GM18873 (cell line): ENCODE results near the gene KLHL5.
A peak's percentile ranks its signal among the peaks of the same experiment; 100 is the strongest.
"Not testable (repeated sequence)": the region's sequence is repeated elsewhere in the genome, so short reads cannot be mapped to it uniquely, and the experiment has no call there.

Experiments
- ATAC-seq: cut with Tn5 transposase; IDR thresholded peaks from one replicate; pipeline ENCODE4 v1.9.1; 2021; ENCODE audit warnings: mild to moderate bottlenecking, moderate library complexity, moderate number of reproducible peaks; ENCODE audit not compliant: unreplicated experiment, low FRiP score

The KLHL5 gene, protein sequence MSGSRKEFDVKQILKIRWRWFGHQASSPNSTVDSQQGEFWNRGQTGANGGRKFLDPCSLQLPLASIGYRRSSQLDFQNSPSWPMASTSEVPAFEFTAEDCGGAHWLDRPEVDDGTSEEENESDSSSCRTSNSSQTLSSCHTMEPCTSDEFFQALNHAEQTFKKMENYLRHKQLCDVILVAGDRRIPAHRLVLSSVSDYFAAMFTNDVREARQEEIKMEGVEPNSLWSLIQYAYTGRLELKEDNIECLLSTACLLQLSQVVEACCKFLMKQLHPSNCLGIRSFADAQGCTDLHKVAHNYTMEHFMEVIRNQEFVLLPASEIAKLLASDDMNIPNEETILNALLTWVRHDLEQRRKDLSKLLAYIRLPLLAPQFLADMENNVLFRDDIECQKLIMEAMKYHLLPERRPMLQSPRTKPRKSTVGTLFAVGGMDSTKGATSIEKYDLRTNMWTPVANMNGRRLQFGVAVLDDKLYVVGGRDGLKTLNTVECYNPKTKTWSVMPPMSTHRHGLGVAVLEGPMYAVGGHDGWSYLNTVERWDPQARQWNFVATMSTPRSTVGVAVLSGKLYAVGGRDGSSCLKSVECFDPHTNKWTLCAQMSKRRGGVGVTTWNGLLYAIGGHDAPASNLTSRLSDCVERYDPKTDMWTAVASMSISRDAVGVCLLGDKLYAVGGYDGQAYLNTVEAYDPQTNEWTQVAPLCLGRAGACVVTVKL

DNA sequence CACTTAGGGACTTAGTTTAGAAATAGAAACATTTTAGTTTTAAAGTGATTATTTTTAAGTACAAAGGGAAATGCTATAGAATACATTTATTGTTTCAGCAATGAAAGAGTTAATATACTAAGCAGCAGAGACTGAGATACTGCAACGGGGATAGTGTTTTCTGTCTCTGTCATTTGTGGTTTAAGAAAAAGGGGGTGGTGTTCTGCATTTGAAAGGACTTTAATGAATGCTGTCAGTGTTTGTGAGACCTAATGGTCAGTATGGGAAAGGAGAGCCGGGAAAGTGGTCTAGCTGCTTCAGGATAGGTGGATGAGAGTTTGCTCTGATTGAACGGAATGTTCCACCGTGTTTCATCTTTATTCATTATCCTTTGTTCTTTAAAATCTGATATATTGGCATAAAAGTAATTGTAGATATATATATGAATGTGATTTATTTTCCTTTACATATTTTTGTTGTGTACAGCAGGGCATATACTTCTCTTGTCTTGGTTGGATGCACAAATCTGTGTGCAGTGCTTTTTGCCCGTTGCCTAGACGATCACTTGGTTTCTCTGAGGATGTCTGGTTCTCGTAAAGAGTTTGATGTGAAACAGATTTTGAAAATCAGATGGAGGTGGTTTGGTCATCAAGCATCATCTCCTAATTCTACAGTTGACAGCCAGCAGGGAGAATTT, at the start of gene KLHL5:
KLHL5 (plus strand) TSS at position 139 of the 676 bp plus-strand sequence; CDS start at position 560, 421 bp downstream.
- ATAC-seq: no peak

DNA sequence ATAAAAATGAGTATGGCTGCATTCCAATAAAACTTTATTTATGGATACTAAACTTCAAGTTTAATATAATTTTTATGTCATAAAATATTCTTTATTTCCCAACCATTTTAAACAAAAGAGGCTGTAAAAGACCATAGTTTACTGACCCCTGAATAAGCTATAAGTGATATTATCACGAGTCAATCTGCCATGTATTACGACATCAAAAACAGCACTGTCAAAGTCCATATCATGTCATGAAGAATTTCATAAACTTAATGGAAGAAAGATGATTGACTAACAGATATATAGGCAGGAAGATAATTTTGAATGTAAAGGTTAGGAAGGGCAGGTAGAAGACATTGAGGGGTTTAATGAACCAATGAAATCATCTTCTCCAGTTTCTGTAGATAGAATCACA, 48.0 kb upstream of the KLHL5 start:
- ATAC-seq: no peak

DNA sequence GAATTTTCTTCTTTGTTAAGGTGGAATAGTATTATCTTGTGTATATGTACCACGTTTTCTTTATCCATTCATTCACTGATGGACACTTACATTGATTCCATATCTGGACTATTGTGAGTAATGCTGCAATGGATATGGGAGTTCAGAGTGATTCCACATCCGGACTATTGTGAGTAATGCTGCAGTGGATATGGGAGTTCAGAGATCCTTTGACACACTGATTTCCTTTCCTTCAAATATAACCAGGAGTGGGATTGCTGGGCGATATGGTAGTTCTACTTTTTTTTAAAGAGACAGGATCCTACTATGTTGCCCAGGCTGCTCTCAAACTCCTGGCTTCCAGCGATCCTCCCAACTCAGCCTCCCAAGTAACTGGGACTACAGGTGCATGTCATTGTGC, 41.9 kb upstream of the KLHL5 start:
- no peak for ATAC-seq

DNA sequence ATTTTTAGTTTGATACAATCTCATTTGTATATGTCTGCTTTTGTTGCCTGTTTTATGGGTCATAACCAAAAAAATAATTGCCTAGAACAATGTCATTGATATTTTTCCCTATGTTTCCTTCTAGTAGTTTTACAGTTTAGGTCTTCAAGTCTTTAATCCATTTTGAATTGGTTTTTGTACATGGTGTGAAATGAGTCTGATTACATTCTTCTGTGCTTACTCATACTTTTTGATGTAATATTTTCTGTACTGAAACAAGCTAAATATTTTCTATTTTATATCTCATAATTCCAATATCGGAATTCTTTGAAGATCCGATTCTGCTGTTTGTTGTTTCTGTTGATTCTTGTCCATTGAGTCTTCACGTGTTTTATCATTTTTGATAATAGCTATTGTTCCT, 40.4 kb upstream of the KLHL5 start:
- ATAC-seq: no peak

DNA sequence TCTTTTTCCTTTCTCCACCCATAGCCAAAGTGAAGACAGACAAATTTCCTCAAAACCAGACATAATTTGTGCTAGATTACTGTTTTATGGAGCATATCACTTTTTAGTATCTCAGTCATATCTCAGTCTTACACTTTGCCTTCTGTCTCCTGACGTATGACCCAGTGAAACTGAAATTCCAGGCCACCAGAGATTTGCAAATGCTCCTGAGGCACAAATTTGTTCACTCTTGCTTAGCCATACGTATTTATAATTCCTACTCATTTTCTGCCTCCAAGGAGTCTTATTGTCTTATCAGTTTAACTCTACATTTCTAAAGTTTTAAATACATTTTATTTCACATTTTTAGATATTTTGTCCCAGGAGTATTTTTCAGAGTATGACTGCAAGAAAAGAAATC, 39.8 kb upstream of the KLHL5 start:
- no peak for ATAC-seq

DNA sequence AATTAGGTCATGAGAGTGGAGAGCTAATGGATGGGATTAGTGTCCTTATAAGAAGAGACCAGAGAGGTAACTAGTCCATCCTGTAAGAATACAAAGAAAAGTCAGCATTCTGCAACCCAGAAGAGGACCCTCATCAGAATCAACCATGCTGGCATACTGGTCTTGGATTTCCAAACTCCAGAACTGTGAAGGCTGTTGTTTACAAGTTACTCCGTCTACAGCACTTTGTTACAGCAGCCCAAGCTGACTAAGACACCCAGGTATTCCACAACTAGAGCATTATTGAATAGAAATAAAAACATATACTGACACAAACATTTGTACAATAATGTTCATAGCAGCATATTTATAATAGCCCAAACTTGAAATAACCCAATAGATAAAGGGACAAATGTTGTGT, 39.0 kb upstream of the KLHL5 start:
- ATAC-seq: no peak

DNA sequence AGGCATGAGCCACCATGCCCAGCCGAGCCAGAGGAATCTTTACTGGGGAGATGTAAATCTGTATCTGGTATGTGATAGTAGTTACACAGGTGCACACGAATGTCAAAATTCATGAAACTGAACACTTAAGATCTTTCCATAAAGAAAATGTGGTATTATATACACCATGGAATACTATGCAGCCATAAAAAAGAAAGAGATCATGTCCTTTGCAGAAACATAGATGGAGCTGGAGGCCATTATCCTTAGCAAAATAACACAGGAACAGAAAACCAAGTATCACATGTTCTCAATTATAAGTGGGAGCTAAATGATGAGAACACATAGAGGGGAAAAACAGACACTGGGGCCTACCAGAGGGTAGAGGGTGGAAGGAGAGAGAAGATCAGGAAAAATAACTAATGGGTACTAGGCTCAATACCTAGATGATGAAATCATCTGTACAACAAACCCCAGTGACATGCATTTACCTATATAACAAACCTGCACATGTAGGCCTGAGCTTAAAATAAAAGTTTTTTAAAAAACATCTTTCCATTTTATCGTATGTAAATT, 37.6 kb upstream of the KLHL5 start:
- no peak for ATAC-seq

DNA sequence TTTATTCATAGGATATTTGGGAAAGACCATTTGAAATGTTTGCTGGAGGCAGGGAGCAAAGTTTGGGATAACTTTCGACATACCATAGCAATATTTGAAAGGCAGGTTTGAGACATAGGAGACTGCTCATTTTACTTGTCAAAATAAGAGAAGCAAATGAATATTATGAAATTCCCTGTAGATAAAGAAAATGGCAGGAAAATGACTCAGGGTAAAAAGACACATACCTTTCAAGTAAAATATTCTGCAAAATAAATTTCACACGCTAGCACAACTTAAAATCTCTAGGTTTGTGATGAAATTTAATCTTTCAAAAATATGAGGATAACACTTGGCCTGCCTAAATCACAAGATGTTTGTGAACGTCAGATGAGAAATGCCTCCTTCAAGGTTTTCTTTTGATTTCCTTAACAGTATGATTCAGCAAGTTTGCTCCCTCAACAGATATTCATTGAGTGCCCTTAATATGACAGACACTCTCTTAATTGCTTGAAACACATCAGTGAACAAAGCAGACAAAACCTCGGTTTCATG, 36.4 kb upstream of the KLHL5 start:
- no peak for ATAC-seq

DNA sequence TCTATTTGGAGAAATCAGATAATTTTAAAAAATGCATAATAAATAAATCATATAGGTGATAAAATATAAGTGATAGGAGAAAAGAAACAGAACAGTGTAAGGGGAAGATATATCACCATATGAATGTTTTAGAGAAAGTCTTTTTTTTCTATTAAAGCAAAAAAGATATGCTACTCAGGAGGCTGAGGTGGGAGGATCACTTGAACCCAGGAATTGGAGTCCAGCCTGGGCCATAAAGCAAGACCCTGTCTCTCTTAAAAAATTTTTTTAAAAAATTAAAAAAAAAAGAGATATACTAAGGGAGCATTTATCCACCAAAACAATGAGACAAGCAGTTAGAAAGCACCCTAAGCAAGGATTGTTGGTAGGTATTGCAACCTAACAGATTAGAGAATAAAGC, 35.9 kb upstream of the KLHL5 start:
- ATAC-seq: no peak

DNA sequence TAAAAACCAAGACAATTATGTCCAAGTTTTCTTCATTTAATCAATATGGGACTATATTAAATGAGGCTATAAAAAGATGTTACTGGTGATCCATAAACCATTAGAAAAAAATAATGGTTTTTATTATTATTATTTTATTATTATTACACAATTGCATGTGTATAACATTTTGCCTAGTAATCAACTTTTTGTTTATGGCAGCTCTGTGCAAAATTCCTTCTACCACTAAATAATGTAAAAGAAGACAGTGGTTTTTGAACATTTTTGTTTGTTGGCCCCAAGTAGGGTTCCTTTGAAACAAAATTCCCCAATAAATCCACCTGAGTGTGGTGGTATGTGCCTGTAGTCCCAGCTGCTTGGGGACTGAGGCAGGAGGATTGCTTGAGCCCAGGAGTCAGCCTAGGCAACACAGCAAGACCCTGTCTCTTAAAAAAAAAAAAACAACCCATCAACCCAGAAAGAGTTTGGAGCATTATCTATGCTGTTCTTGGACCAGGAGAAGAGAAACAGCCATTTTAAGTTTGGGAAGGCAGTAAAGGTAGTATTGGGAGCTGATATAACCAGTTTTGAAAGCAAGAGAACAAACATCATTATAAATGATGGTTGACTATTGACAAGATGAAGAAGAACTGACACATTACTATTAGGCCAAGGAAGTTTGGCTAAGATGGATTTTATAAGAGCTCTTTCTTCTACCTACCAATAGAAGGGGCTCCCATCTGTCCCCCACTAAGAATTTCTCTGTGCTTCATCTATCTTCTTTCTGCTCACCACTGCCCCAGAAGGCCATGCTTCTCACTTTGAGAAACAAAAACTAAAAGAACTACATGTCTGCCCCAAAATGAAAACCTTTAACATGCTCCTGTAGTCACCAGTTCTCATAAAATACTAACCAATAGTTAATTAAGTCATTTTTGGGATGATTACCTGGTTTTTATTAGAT, 32.0 kb upstream of the KLHL5 start:
- ATAC-seq: no peak

DNA sequence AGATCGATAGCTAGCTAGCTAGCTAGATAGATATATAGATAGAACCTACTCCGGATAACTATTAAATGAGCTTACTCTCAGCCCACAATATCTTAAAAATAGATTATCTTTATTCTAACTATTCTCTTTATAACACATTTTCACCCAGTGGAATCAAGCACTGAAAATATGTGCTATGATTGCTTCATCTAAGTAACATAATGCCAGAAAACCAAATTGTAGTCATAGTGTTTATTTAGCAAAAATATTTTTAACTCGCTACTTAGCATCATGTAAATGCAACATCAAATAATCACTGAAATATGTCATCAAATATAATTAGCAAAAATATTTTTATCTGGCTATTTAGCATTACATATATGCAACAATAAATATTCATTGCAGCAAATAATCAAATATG, 31.3 kb upstream of the KLHL5 start:
- ATAC-seq: no peak

DNA sequence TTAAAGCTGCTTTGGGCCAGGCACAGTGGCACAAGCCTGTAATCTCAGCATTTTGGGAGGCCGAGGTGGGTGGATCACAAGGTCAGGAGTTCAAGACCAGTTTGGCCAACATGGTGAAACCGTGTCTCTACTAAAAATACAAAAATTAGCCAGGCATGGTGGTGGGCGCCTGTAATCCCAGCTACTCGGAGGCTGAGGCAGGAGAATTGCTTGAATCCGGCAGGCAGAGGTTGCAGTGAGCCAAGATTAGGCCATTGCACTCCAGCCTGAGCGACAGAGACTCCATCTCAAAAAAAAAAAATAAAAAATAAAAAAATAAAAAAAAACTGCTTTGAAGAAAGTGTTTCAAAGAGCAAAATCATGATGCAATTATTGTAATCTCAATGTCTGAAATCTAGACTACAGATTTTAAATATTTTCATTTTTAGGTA, 30.4 kb upstream of the KLHL5 start:
- not testable (repeated sequence) for ATAC-seq

DNA sequence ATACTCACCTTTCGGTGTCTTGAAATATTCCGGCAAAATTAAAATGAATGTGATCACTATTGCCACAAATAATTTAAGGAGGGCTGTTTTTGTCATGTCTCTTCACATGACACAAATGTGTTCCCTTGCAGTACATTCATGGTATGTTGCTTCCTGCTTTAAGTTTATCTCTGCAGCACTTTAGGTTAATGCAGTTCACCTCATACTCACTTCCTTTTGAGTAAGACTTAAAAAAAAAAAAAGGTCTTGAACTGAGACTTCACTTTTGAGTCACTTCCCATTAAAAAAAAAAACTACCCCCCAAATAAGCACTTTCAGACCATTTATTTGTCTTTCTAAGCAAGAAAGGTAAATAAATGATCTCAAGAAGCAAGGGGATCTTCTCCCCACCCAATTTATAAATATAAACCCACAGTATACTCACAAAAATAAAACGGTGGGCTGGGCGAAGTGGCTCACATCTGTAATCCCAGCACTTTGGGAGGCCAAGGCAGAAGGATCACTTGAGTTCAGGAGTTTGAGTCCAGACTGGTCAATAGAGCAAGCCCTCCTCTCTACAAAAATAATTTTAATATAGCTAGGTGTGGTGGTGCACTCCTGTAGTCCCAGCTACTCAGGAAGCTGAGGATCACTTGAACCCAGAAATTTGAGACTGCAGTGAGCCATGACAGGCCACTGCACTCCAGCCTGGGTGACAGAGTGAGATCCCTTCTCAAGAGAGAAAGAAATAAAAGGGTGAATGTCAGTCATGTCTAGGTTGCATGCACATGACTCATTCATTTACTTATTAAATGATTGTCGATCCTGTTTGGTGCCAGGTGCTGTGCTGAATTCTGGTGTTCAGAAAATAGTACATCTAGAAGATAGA, 29.6 kb upstream of the KLHL5 start, which contains the start of gene TMEM156:
TMEM156 (minus strand) TSS at position 192 of the 868 bp plus-strand sequence; CDS start at position 96, 96 bp downstream.
- peak; percentile 58 for ATAC-seq

DNA sequence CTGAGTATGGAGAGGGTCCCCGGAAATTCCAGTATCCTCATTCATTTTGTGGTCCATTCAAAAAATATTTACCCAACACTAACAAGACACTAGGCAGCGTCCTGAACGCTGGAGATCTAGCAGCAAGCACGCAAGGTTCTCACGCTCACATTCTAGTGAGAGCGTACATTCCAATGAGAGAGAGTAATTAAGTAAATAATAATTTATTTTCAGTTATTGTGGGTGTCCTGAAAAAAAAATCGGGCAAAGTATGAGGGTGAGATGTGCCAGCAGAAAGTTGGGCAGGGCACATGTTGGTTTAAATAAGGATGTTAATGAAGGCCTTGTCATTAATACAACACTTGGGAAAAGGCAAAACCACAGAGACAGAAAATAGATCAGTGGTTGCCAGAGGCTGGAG, 25.9 kb upstream of the KLHL5 start:
- no peak for ATAC-seq

DNA sequence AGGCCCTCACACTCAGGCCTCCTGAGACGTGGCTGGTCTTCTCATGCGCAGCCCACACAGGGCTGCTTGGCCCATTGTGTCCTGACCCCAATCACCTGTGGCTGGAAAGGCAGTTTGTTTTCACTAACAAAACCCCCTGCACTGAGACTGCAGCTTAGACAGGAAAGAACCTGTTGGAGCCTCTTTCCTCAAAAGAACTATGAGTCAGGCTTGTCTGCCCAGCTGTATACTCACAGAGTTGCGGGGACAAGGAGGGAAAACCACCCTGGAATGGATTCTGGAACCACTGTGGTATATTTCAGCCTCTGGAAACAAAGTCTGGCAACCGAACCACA, 24.6 kb upstream of the KLHL5 start:
- no peak for ATAC-seq

DNA sequence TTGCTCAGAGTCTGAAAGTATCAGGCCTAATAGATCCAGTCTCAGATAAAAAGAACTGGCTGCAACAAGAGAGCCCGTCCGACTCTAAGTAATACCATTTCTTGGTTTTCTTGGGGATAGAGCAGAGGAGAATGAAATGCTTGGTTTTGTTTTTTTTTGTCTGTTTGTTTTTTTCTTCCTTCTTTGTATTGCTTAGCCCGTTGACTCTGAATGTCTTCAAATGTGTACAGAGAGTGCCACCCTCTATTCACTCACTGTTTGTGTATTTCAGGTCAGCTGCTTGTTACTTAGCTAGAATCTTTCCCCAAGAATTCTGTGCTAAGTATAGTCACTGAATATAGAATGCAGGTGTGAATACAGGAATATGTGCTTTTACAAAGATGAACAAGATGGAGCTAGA, 24.1 kb upstream of the KLHL5 start:
- no peak for ATAC-seq

DNA sequence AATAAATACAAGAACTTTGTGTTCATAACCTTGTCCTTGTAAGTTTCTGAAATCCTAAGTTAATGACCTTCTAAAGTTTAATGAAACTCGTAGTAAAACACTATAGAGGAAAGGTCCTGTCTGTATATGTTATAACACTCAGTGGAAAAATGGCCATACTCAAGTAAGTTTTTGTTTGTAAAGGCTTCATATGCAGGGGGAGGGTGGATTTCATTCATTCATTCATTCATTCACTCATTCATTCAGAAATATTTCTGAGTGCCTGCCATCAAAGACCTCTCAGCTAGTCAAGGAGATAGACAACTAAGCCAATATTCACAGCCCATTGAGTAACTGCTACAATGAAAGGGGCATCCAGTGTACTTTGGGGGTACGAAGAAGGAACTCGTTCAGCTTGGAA, 22.9 kb upstream of the KLHL5 start:
- ATAC-seq: no peak

DNA sequence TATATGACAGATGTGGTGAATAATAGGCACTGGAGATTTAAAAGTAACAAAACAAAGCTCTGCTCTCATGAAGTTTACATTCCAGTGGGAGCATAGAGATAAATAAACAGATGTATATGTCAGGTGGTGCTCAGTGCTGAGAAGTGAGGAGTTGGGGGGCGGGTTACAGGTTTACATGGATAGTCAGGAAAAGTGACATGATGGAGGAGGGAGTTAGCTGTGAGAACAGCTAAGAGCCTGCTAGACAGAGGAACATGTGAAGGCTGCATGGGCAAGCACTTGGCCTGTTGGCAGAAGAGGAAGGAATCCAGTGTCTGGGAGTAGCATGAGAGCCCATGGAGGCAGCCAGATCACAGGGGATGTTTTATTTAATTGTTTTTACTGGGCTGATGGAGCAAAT, 19.7 kb upstream of the KLHL5 start:
- no peak for ATAC-seq
